Hepatocyte (in vitro differentiated cells): Measurements from ENCODE around the gene AAGAB. TPM values are rescaled to one million over a fixed set of nuclear protein-coding genes. Genes with fewer than 3 reads are reported as not detected.

Source experiments
- DNase-seq: peaks from one replicate; pipeline ENCODE4 v3.0.0-alpha.2; 2016; ENCODE audit warnings: low spot score
- H2AFZ ChIP-seq: fragments of 200-600 bp; sonication (generic); 2 replicates; pipeline ENCODE4 v1.6.0; 2016; ENCODE audit warnings: antibody characterized with exemption, mild to moderate bottlenecking
- H3K27ac ChIP-seq: fragments of 200-600 bp; sonication (generic); 2 replicates; pipeline ENCODE4 v1.5.1; 2016; ENCODE audit warnings: mild to moderate bottlenecking
- H3K27me3 ChIP-seq: fragments of 200-600 bp; sonication (generic); 2 replicates; pipeline ENCODE4 v1.6.1; 2016
- H3K36me3 ChIP-seq: fragments of 200-600 bp; sonication (generic); replicated peaks from 2 replicates; pipeline ENCODE4 v1.5.1; 2016; ENCODE audit warnings: low read depth; ENCODE audit not compliant: insufficient read depth
- H3K4me1 ChIP-seq: fragments of 200-600 bp; sonication (generic); 2 replicates; pipeline ENCODE4 v1.5.1; 2016; ENCODE audit warnings: mild to moderate bottlenecking, moderate library complexity; ENCODE audit not compliant: insufficient read depth
- H3K4me2 ChIP-seq: fragments of 200-600 bp; sonication (generic); 2 replicates; pipeline ENCODE4 v1.6.0; 2016
- H3K4me3 ChIP-seq: fragments of 200-600 bp; sonication (generic); 2 replicates; pipeline ENCODE4 v1.5.1; 2016; ENCODE audit warnings: mild to moderate bottlenecking
- H3K79me2 ChIP-seq: fragments of 200-600 bp; sonication (generic); 2 replicates; pipeline ENCODE4 v1.6.0; 2017; ENCODE audit warnings: mild to moderate bottlenecking
- H3K9me2 ChIP-seq: fragments of 200-600 bp; sonication (generic); replicated peaks from 2 replicates; pipeline ENCODE4 v1.6.0; 2017; ENCODE audit warnings: mild to moderate bottlenecking; ENCODE audit not compliant: insufficient read depth
- H3K9me3 ChIP-seq: fragments of 200-600 bp; sonication (generic); 2 replicates; pipeline ENCODE4 v1.5.1; 2016; ENCODE audit warnings: low read depth, mild to moderate bottlenecking
- H4K20me1 ChIP-seq: fragments of 200-600 bp; sonication (generic); 2 replicates; pipeline ENCODE4 v1.6.0; 2016; ENCODE audit warnings: mild to moderate bottlenecking; ENCODE audit not compliant: insufficient read depth, poor library complexity, severe bottlenecking
- CTCF ChIP-seq: fragments of 200-600 bp; sonication (generic); IDR thresholded peaks from 2 replicates; pipeline ENCODE4 v1.5.1; 2016; ENCODE audit warnings: antibody characterized with exemption, mild to moderate bottlenecking; ENCODE audit not compliant: poor library complexity
- EZH2 ChIP-seq: fragments of 200-600 bp; sonication (generic); IDR thresholded peaks from 2 replicates; pipeline ENCODE4 v1.6.1; 2016; ENCODE audit warnings: antibody characterized with exemption, mild to moderate bottlenecking, borderline replicate concordance
- EZH2phosphoT487 ChIP-seq: fragments of 200-600 bp; sonication (generic); IDR thresholded peaks from one replicate; pipeline ENCODE4 v1.6.1; 2018; ENCODE audit warnings: antibody characterized with exemption, mild to moderate bottlenecking, low read depth, moderate library complexity; ENCODE audit not compliant: unreplicated experiment, severe bottlenecking
- WGBS: methylation state at CpG from one replicate; pipeline ENCODE4 v1.1.6; 2016; ENCODE audit warnings: low lambda C conversion rate; ENCODE audit errors: missing lambda C conversion rate; 5-methylcytosine and 5-hydroxymethylcytosine counted together
- polyA plus RNA-seq: library from polyadenylated mRNA; unstranded; fragments of >200 nt; fragmentation: Nextera tagmentation; extraction: Ambion mirVana; gene quantifications from 2 replicates; pipeline ENCODE4 v1.2.1, GENCODE V29; 2016
- total RNA-seq: library from RNA; depleted of rRNA; stranded (reverse); fragments of >200 nt; gene quantifications from 2 replicates; pipeline ENCODE4 v1.2.3, GENCODE V29; 2014

Gene AAGAB
- total and polyA plus RNA-seq, 2 experiments from 2014 or later: 30.8 to 36.2 TPM

DNA sequence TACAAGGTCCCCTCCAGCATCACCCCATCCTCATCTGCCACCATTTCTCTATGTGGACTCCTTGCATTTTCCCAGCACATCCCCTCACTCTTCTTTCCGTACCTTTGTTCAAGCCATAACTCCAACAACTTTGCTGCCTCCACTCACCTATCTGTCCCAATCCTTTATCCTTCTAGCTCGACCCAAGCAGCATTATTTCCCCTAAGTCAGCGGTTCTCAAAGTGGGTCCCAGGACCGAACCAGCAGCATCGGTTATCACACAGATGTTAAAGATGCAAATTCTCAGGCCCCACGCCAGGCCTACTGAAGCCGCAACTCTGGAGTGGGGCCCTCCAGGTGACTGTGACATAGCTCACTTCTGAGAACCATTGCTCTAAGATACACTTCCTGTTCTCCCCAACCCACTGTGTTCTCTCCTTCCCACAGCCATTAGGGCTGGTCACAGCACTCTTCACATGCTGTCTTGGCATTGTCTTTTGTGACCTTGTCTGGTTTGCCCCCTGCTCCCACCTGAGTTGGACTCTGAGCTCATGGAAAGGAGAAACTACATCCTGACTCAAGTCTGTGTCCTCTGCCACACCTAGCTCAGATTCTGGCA lies 56.2 kb downstream of the AAGAB start:
- H3K4me3 ChIP-seq: no peak overlapping the region

GRCh38 chr15:67197364-67197695 lies 57.1 kb downstream of the AAGAB start:
- Histone ChIP-seq H2AFZ (no peak overlapping the region), H3K79me2 (no peaks in the 10 kb centered on the region), H3K27ac (peak overlapping the region; percentile 61), H3K4me2 (no peak overlapping the region), H3K36me3 (no peaks in the 10 kb centered on the region), H3K4me3 (no peak overlapping the region), H3K9me2 (no peaks in the 10 kb centered on the region), H3K27me3 (no peaks in the 10 kb centered on the region), H3K9me3 (no peaks in the 10 kb centered on the region), H4K20me1 (no peaks in the 10 kb centered on the region), H3K4me1 (peaks cover 31% of the 10 kb centered on the region)
- no peak for TF ChIP-seq EZH2phosphoT487
- TF ChIP-seq EZH2: no peak
- TF ChIP-seq CTCF: no peak
- WGBS: 96% methylated on average over 2 of the region's 2 CpGs
- no peak for DNase-seq

More for the DNA sequence above, 56.2 kb downstream of the AAGAB start:
- Histone ChIP-seq H3K9me2 (no peaks in the 10 kb centered on the region), H3K4me1 (peaks cover 23% of the 10 kb centered on the region), H3K9me3 (no peaks in the 10 kb centered on the region), H4K20me1 (no peaks in the 10 kb centered on the region), H3K27me3 (no peaks in the 10 kb centered on the region), H3K4me2 (no peak overlapping the region), H2AFZ (no peak overlapping the region), H3K36me3 (no peaks in the 10 kb centered on the region), H3K79me2 (no peaks in the 10 kb centered on the region), H3K27ac (no peak overlapping the region)
- DNase-seq: no peak
- 97% methylated on average over 7 of the region's 7 CpGs for WGBS
- TF ChIP-seq EZH2: no peak
- TF ChIP-seq EZH2phosphoT487: no peak
- TF ChIP-seq CTCF: no peak

GRCh38 chr15:67196672-67197363 lies 57.6 kb downstream of the AAGAB start:
- H3K27me3 ChIP-seq: no peaks in the 10 kb centered on the region
- H3K4me1 ChIP-seq: peaks cover 31% of the 10 kb centered on the region
- H2AFZ ChIP-seq: no peak overlapping the region
- H3K27ac ChIP-seq: peak overlapping the region; percentile 61
- H3K4me2 ChIP-seq: no peak overlapping the region
- TF ChIP-seq CTCF (no peak), EZH2phosphoT487 (no peak), EZH2 (no peak)
- H4K20me1 ChIP-seq: no peaks in the 10 kb centered on the region
- 81% methylated on average over 8 of the region's 8 CpGs for WGBS
- no peaks in the 10 kb centered on the region for H3K79me2 ChIP-seq
- H3K9me2 ChIP-seq: no peaks in the 10 kb centered on the region
- no peaks in the 10 kb centered on the region for H3K36me3 ChIP-seq
- no peak overlapping the region for H3K4me3 ChIP-seq
- DNase-seq: peak; percentile 37
- no peaks in the 10 kb centered on the region for H3K9me3 ChIP-seq
